Coronary artery (tissue), 2 donors: Measurements from ENCODE around the gene FOXO3.
A peak's percentile ranks its signal among the peaks of the same experiment; 100 is the strongest.

Experiments used
- DNase-seq: peaks from one replicate; pipeline ENCODE4 v3.0.0-alpha.2; 2017; ENCODE audit warnings: low spot score
- H3K27ac ChIP-seq, 2 donors: fragments of 200-600 bp; sonication (generic); one replicate each; pipeline ENCODE4 v1.5.1; 2016 to 2019
- H3K4me3 ChIP-seq: fragments of 200-600 bp; sonication (generic); 2 replicates; pipeline ENCODE4 v1.5.1; 2016; ENCODE audit warnings: mild to moderate bottlenecking, moderate library complexity
- CTCF ChIP-seq: fragments of 200-600 bp; sonication (generic); IDR thresholded peaks from one replicate; pipeline ENCODE4 v1.5.1; 2019; ENCODE audit warnings: antibody characterized with exemption

The FOXO3 gene

GRCh38 chr6:108561742-108562502 lies 1.2 kb downstream of the FOXO3 start:
- DNase-seq: no peak
- peak overlapping the region; percentile 91 to 98 for H3K27ac ChIP-seq
- no peak for TF ChIP-seq CTCF
- H3K4me3 ChIP-seq: peak overlapping the region; percentile 92

- Histone ChIP-seq H3K4me3 (peak overlapping the region; percentile 92), H3K27ac (peak overlapping the region; percentile 91 to 98)
- DNase-seq: peak; percentile 87
- no peak for TF ChIP-seq CTCF
Measured at GRCh38 chr6:108562503-108562993, 1.8 kb downstream of the FOXO3 start.

GRCh38 chr6:108563292-108563691 lies 2.6 kb downstream of the FOXO3 start:
- DNase-seq: no peak
- H3K27ac ChIP-seq: peak overlapping the region; percentile 91 to 98
- TF ChIP-seq CTCF: no peak
- peak overlapping the region; percentile 92 for H3K4me3 ChIP-seq

- peak overlapping the region; percentile 89 to 98 for H3K27ac ChIP-seq
- TF ChIP-seq CTCF: no peak
- peak overlapping the region; percentile 92 for H3K4me3 ChIP-seq
- no peak for DNase-seq
Measured at GRCh38 chr6:108564178-108564577, 3.5 kb downstream of the FOXO3 start.

- no peak for TF ChIP-seq CTCF
- H3K4me3 ChIP-seq: peak overlapping the region; percentile 92
- H3K27ac ChIP-seq: peak overlapping the region; percentile 89 to 98
- no peak for DNase-seq
Measured at GRCh38 chr6:108565091-108565766, 4.5 kb downstream of the FOXO3 start.

GRCh38 chr6:108565893-108566292 lies 5.2 kb downstream of the FOXO3 start:
- Histone ChIP-seq H3K4me3 (peak overlapping the region; percentile 92), H3K27ac (peak overlapping the region; percentile 89 to 98)
- DNase-seq: no peak
- TF ChIP-seq CTCF: no peak
